Right renal cortex interstitium (tissue), 3 donors: ENCODE results near the gene SCARB2. TPM values are rescaled to one million over a fixed set of nuclear protein-coding genes. Genes with fewer than 3 reads are reported as not detected.

ENCODE experiments used
- DNase-seq, 3 donors: peaks; one replicate each; pipeline ENCODE4 v3.0.0-alpha.2; 2013; ENCODE audit warnings: low read depth in 3 of 3, low spot score in 2 of 3
- polyA plus RNA-seq, 3 donors: library from polyadenylated mRNA; unstranded; fragments of 120-200 nt; gene quantifications; one replicate each; pipeline ENCODE4 v1.2.1, GENCODE V29; 2013; ENCODE audit not compliant: insufficient read length in 3 of 3

Gene SCARB2
- polyA plus RNA-seq, 3 donors: 168 to 203 (median 193) TPM

DNA sequence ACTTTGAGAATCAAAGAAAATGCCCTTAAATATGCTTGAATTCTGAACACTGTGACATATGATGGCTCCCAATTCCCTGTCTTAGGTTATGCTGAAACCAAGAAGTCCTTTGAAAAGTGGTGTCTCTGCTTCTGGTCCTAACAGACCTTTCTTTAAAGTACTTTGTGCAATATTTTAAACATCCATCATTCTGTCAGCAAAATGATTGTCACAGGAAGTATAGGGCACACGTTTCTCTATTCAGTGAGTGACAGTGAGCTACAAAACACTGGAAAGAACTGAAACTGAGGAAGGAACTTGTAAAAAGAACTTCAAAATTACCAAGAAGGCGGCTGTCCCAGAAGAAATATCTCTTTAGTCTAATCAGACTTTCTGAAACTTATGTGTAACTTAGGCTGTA is 53.3 kb downstream of the SCARB2 start:
- no peak for DNase-seq

DNA sequence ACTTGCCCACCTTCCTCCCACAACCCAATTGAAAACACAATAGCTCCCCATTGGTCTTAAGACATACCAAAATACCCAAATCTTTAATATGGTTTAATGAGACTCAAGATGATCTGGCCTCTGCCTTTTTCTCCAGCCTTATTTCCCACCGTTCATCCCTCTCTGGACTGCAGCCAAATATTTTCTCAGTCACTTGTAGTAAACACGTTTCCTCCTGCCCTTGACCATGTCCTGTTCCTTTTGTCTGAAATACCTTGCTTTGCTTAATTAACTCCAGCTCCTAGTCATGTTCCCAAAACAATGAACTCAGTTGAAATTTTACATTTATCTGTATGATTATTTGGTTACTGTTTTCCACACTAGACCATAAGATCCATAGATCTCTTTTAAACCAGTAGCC is 57.0 kb downstream of the SCARB2 start:
- DNase-seq: no peak

DNA sequence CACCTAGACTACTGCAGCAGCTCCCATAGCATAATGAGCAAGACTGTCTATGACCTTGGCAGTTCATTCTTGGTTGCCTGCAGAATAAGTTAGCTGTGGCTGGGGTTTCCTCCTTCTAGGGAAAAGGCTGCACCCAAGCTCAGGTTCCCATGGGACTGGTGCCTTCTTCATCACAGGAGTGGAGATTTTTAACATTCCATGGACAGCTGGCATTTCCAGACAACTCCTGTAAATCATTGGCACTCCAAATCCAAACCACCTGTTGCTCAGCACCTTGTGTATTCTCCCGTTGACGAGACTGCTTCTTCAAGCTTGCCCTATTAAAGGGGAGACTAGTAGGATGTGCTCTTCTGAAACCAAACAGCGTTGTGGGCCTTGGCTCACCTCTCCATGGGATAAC is 57.6 kb downstream of the SCARB2 start:
- no peak for DNase-seq

DNA sequence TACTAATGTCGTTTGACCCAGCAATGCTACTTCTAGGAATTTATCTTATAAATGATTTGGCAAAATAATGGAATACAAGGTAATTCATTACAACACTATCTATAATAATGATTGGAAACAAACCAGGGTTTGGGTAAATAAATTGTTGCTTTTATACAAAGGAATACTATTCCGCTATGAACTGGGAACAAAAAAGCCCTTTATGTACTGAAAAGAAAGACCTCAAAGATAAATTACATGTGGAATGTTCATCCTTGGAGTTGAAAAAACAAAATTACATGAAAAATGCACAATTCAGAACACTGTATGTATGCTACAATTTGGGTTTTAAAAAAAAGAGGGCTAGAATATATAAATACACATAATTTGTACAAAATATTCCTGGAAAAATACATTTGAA is 60.3 kb downstream of the SCARB2 start:
- no peak for DNase-seq

DNA sequence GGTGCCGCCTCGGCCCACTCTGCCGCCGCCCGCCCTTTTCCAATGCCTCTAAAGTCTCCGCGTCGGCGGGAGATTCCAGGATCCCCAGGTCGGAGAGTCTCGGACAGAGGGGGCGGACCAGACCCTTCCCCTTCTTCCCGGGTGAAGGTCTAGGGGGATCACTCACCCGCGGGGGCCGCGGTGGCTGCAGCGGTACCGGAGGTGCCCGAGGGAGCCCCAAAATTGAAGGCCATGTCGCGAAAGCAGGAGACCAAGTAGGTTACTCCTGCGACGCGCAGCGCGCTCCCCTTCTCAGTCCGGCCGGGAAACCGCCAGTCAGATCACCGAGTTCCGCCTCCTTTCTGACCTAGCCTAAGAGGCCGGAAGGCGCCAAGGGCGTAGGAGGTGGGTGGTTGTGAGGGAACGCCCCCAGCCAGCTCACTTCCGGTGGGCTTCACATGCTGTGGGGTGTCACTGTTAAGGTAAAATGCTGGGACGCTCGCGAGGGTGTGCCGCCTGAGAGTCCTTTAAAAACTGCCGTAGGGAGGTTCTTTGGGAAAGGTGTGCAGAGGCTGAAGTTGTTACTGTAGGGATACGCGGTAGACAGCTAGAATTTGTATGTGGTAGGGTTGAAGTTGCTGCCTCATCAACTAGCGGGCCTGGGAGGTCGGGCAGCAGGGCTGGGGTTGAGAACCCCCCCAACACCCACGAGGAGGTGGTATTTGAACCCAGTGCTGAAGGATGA is 65.3 kb downstream of the SCARB2 start, which contains the start of gene NUP54:
Gene NUP54 (minus strand): TSS at position 256 of the 724 bp plus-strand sequence. CDS start 23 bp downstream, at position 233.
- peak; percentile 91 to 95 (median 94) for DNase-seq

DNA sequence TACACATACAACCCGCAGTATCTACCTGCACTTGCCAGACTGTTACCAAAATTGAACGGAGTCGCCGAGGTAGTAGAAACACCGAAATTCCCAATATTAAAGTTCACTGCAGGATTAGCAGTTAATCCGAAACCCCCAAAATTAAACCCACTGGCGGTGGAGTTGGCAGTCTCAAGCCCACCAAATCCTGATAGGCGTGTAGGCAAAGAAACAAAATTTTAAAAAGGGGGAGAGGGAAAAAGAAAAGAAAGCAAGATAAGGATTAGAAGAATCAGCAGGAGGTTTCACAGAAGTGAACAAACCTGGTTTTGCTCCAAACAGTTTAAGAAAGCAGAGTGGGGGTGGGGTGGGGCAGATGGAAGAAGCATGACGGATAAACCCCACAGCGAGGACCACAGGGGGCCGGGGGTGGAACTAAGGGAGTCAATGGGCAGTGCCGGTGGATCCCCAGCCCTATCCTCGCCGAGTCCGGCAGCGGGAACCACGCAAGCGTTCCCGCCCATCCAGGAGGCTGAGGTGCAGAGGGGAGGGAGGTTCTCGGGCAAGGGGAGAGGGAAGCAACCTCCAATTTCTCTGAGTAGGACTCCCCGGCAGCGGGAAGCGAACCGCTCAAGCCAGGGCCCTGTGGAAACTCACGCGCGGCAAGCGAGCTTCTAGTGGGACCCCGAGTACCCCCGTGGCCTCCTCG is 66.0 kb downstream of the SCARB2 start:
- DNase-seq: peak in 2 of 3 donors; percentile 23 to 35

DNA sequence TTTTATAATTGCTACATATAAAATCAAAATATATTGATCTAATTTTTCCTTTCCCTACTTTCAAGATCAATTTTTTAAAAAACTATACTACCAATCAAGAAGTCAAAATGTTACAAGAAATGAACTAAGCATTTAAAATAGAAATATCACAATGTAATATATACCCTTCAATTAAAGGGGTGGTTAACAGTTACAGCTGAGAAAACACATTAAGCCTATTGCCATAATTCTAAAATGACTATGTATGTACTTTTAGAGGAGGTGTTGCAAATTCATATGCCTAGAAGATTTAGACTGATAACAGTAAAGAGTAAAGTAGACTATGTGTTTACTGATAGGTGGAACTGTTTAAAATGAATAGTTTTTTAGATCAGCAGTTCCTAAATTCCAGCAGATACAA is 69.1 kb downstream of the SCARB2 start:
- no peak for DNase-seq

DNA sequence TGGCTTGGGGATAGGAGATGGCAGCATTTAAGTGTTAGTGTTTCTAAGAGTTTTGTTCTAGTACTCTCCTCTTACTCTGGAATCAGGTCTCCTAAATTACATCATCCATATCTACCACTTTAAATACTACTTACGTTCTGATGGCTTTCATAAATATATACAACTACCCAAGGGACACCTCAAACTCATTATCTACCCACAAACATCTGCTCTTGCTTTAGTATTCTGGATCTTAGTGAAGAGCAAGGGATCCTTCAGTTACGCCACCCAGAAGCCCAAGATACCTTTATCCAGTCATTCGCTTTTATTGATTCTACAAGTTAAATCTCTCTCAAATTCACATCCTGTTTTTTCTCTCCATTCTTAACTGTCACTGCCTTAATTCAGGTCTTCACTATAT is 72.4 kb downstream of the SCARB2 start:
- no peak for DNase-seq

DNA sequence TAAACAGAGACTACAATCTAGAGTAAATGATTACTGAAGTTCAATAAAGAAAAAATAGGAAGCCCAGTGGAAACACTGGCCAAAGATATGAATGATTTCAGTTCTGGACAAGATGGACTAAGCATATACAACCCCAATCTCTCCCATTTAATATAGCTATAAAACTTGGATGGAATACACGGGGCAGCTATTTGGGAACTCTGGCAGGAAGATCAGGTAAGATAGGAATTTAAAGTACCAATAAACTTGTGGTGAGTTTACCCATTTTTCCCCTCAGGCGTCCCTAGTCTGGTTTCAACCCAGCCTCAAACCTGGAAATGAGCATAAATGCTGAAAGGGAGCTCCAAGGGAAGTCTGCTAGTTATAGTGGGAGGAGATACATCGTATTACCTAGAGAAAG is 85.9 kb downstream of the SCARB2 start:
- no peak for DNase-seq

DNA sequence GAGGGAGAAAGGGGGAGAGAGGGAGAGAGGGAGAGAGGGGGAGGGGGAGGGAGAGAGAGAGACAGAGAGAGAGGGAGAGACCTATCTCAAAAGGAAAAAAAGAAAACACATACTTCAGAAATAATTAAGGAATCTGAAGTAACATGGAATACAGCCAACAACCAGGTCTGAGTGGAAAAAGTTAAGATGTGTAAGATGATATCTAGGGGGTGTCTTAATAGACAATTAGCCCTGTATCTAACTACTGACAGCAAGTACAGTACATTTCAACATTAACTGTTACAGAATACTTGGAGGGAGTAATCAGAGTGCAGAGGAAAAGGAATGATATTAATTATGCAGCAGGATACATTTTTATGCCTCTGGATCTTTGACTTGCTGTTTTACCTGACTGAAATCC is 87.8 kb downstream of the SCARB2 start:
- DNase-seq: no peak

DNA sequence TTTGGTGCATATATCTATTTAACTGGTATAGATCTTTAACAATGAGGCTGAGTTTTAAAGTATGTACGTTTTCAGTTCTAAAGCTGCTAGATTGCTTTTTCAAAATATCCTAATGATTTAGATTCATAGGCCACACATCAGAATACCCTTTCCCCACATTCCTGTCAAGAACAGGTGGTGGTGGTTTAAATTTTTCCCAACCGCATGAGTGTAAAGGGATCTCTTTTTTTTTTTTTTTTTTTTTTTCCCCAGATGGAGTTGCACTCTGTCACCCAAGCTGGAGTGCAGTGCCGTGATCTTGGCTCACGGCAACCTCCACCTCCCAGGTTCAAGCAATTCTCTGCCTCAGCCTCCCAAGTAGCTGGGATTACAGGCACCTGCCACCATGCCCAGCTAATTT is 93.4 kb downstream of the SCARB2 start:
- no peak for DNase-seq

DNA sequence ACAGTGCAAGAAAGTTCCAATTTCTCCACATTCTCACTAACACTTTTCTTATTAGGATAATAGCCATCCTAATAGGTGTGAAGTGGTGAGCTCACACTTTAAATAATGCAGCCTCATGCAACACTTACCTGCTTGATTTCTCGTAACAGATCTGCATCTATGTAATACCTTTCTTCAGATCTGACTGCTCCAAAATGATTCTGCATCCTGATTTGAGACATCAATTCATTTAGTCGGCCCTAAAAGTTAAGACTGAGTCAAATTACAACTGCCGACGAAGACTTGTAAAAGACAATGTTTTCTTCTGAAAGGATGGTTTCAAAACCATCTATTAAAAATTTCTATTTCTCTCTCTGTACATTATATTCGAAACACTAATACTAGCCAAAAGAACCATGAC is 96.1 kb downstream of the SCARB2 start:
- no peak for DNase-seq

DNA sequence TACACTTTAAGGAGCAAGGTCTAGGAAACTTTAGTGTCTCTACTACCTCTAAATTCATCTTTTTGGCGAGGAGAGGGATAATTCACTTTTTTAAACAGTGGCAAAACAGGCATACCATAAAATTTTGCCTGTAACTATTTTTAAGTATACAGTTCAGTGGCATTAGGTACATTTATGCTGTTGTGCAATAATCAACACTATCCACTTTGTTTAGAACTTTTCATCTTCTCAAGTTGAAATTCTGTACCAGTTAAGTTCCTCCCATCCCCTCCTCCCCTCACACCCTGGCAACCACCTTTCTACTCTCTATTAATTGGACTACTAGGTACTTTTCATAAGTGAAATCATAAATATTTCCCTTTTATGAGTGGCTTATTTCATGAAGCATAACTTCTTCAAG is 96.8 kb downstream of the SCARB2 start:
- no peak for DNase-seq

Other genes with a start within 250 kb of the SCARB2 start
- 10 to 100 TPM; 46.7 to 54.7 (median 51.1) TPM for gene SDAD1, start 222.9 kb downstream of the SCARB2 start, polyA plus RNA-seq
- gene CXCL9, start 206.3 kb downstream of the SCARB2 start, polyA plus RNA-seq: under 1 TPM; 0.06 to 0.13 (median 0.12) TPM
- gene CXCL10, start 190.3 kb downstream of the SCARB2 start, polyA plus RNA-seq: 1 to 10 TPM; 5.2 to 7.0 (median 5.4) TPM
- gene CXCL11, start 177.8 kb downstream of the SCARB2 start, polyA plus RNA-seq: under 1 TPM; 0.32 to 0.44 (median 0.42) TPM
- gene ART3, start 139.1 kb downstream of the SCARB2 start, polyA plus RNA-seq: under 1 TPM; 0.28 to 0.60 (median 0.40) TPM
- gene NUP54, start 65.4 kb downstream of the SCARB2 start, polyA plus RNA-seq: 10 to 100 TPM; 76.1 to 84.8 (median 81.8) TPM
- gene FAM47E, start 37.9 kb upstream of the SCARB2 start, polyA plus RNA-seq: 10 to 100 TPM in 1 of 3 donors, 1 to 10 TPM in 2; 6.7 to 10.4 (median 7.2) TPM
- gene STBD1, start 92.9 kb upstream of the SCARB2 start, polyA plus RNA-seq: 1 to 10 TPM in 2 of 3 donors, under 1 TPM in 1; 0.97 to 1.6 (median 1.3) TPM
- gene CCDC158, start 207.3 kb upstream of the SCARB2 start, polyA plus RNA-seq: under 1 TPM; 0.27 to 0.75 (median 0.60) TPM
- 10 to 100 TPM; 31.1 to 35.4 (median 34.9) TPM for gene SHROOM3, start 221.4 kb upstream of the SCARB2 start, polyA plus RNA-seq